Right ventricle myocardium superior (tissue), 1 donor: ENCODE measurements around the gene TTC16. TPM values are rescaled to one million over a fixed set of nuclear protein-coding genes. Genes with fewer than 3 reads are reported as not detected.

Experiments used
- ATAC-seq: fragments of 200-7000 bp; cut with Tn5 transposase; one replicate; pipeline ENCODE4 v1.9.1; 2020; ENCODE audit warnings: mild to moderate bottlenecking; ENCODE audit not compliant: poor library complexity
- DNase-seq: peaks from one replicate; pipeline ENCODE4 v3.0.0-alpha.2; 2020
- intact Hi-C: fragments of 100-400 bp; cut with DNase I; formaldehyde crosslinking; loops from one replicate; pipeline ENCODE4 v1.11.2; 2022
- total RNA-seq: library from RNA; stranded (reverse); fragmentation: NEBNext Ultra II Directional; extraction: Animal tissue kit (Norgen Biotek cat#: 25700); gene quantifications from one replicate; pipeline ENCODE4 v1.2.1, GENCODE V29; 2021
- donor health status: DM: no; HTN: yes; CAD: no; lungs with severe emphysema.

TTC16 gene
- total RNA-seq, 1 donor from 2014 or later, result 0.48 TPM

GRCh38 chr9:127693697-127694096, 22.2 kb upstream of the TTC16 start:
- no peak for DNase-seq
- intact Hi-C loops, result no loop called here
- no peak for ATAC-seq

GRCh38 chr9:127694890-127695720, 20.8 kb upstream of the TTC16 start:
- DNase-seq (no peak), ATAC-seq (no peak)
- intact Hi-C loops, result no loop called here

- intact Hi-C loops, result no loop called here
- ATAC-seq (no peak), DNase-seq (no peak)
Measured at GRCh38 chr9:127697575-127697974, 18.3 kb upstream of the TTC16 start.

GRCh38 chr9:127698386-127698785, 17.5 kb upstream of the TTC16 start:
- ATAC-seq (no peak), DNase-seq (no peak)
- intact Hi-C loops, result no loop called here

- intact Hi-C loops, result no loop called here
- peak; percentile 97 for DNase-seq
- peak; percentile 99 for ATAC-seq
Measured at GRCh38 chr9:127698985-127699670, 16.8 kb upstream of the TTC16 start.

GRCh38 chr9:127700140-127700539, 15.7 kb upstream of the TTC16 start:
- intact Hi-C loops, result no loop called here
- ATAC-seq (no peak), DNase-seq (no peak)

GRCh38 chr9:127700594-127701255, 15.2 kb upstream of the TTC16 start:
- intact Hi-C loops, result no loop called here
- ATAC-seq, result no peak
- no peak for DNase-seq

GRCh38 chr9:127703289-127703946, 12.5 kb upstream of the TTC16 start:
- no peak for DNase-seq
- intact Hi-C loops, result no loop called here
- no peak for ATAC-seq

- no peak for ATAC-seq
- DNase-seq, result no peak
- intact Hi-C loops, result no loop called here
Measured at GRCh38 chr9:127705577-127706379, 10.1 kb upstream of the TTC16 start.

GRCh38 chr9:127706836-127707241, 9.0 kb upstream of the TTC16 start, which contains the start of gene CFAP157:
TSS of gene CFAP157 (plus strand) at chr9:127706988. CDS start at chr9:127707032, 44 bp downstream.
- ATAC-seq (peak; percentile 39), DNase-seq (no peak)
- intact Hi-C loops, result no loop called here

GRCh38 chr9:127707766-127708165, 8.1 kb upstream of the TTC16 start:
- ATAC-seq (no peak), DNase-seq (no peak)
- intact Hi-C loops, result no loop called here

- intact Hi-C loops, result no loop called here
- ATAC-seq (no peak), DNase-seq (no peak)
Measured at GRCh38 chr9:127708952-127709587, 6.8 kb upstream of the TTC16 start.

GRCh38 chr9:127710204-127710783, 5.6 kb upstream of the TTC16 start:
- no peak for ATAC-seq
- no peak for DNase-seq
- intact Hi-C loops, result loop anchor here (10.0 kb wide), 1 partner anchor 215 kb away; no protein-coding TSS in a partner anchor

GRCh38 chr9:127711226-127711701, 4.6 kb upstream of the TTC16 start:
- intact Hi-C loops, result loop anchor here (10.0 kb wide), 1 partner anchor 216 kb away; no protein-coding TSS in a partner anchor
- DNase-seq (no peak), ATAC-seq (no peak)

GRCh38 chr9:127711831-127712274, 4.0 kb upstream of the TTC16 start:
- ATAC-seq (no peak), DNase-seq (no peak)
- intact Hi-C loops, result loop anchor here (10.0 kb wide), 1 partner anchor 217 kb away; no protein-coding TSS in a partner anchor

- intact Hi-C loops, result loop anchor here (10.0 kb wide), 1 partner anchor 218 kb away; no protein-coding TSS in a partner anchor
- ATAC-seq, result no peak
- DNase-seq, result no peak
Measured at GRCh38 chr9:127712371-127712770, 3.5 kb upstream of the TTC16 start.

- DNase-seq, result no peak
- ATAC-seq, result no peak
- intact Hi-C loops, result loop anchor here (10.0 kb wide), 1 partner anchor 218 kb away; no protein-coding TSS in a partner anchor
Measured at GRCh38 chr9:127712867-127713266, 3.0 kb upstream of the TTC16 start.
